Measurements from ENCODE around the gene KMT5B.

KMT5B gene

GRCh38 chr11:68213135-68213515 lies at the start of gene KMT5B:
Gene KMT5B (minus strand): TSS chr11:68213296. CDS start chr11:68190076, 23,220 bp downstream.
- Histone ChIP-seq H3K9me3 (ENCODE audit: control insufficient read depth, low read length) (no peaks in the 10 kb centered on the region), H3K9ac (ENCODE audit: low read length) (peak within 1 kb of the TSS; percentile 95), H3K4me1 (ENCODE audit: control insufficient read depth, insufficient read depth, low read length) (peaks cover 29% of the 10 kb centered on the region), H3K27me3 (replicated peaks; ENCODE audit: control insufficient read depth, insufficient read depth, low read length) (peaks cover 8% of the 10 kb centered on the region), H3K4me3 (ENCODE audit: low read length) (peak within 1 kb of the TSS; percentile 98), H3K36me3 (ENCODE audit: control insufficient read depth, insufficient read depth, low read length, severe bottlenecking) (no peaks in the 10 kb centered on the region)
- DNase-seq (ENCODE audit: low read depth), result peak; percentile 74

GRCh38 chr11:68262544-68262827 lies 49.4 kb upstream of the KMT5B start:
- H3K9ac ChIP-seq (ENCODE audit: low read length), result no peak overlapping the region
- peaks cover 4% of the 10 kb centered on the region for H3K4me1 ChIP-seq (ENCODE audit: control insufficient read depth, insufficient read depth, low read length)
- DNase-seq (ENCODE audit: low read depth), result no peak
- no peak overlapping the region for H3K4me3 ChIP-seq (ENCODE audit: low read length)
- no peaks in the 10 kb centered on the region for H3K27me3 ChIP-seq (replicated peaks; ENCODE audit: control insufficient read depth, insufficient read depth, low read length)
- no peaks in the 10 kb centered on the region for H3K9me3 ChIP-seq (ENCODE audit: control insufficient read depth, low read length)
- peaks cover 64% of the 10 kb centered on the region for H3K36me3 ChIP-seq (ENCODE audit: control insufficient read depth, insufficient read depth, low read length, severe bottlenecking)

GRCh38 chr11:68261749-68262543 lies 48.9 kb upstream of the KMT5B start:
- Histone ChIP-seq H3K4me1 (ENCODE audit: control insufficient read depth, insufficient read depth, low read length) (peaks cover 8% of the 10 kb centered on the region), H3K4me3 (ENCODE audit: low read length) (no peak overlapping the region), H3K9me3 (ENCODE audit: control insufficient read depth, low read length) (no peaks in the 10 kb centered on the region), H3K27me3 (replicated peaks; ENCODE audit: control insufficient read depth, insufficient read depth, low read length) (no peaks in the 10 kb centered on the region), H3K36me3 (ENCODE audit: control insufficient read depth, insufficient read depth, low read length, severe bottlenecking) (peaks cover 59% of the 10 kb centered on the region), H3K9ac (ENCODE audit: low read length) (no peak overlapping the region)
- no peak for DNase-seq (ENCODE audit: low read depth)

GRCh38 chr11:68261006-68261405 lies 47.9 kb upstream of the KMT5B start:
- H3K36me3 ChIP-seq (ENCODE audit: control insufficient read depth, insufficient read depth, low read length, severe bottlenecking), result peaks cover 49% of the 10 kb centered on the region

GRCh38 chr11:68260484-68260883 lies 47.4 kb upstream of the KMT5B start:
- peaks cover 22% of the 10 kb centered on the region for H3K4me1 ChIP-seq (ENCODE audit: control insufficient read depth, insufficient read depth, low read length)
- no peaks in the 10 kb centered on the region for H3K27me3 ChIP-seq (replicated peaks; ENCODE audit: control insufficient read depth, insufficient read depth, low read length)
- no peak overlapping the region for H3K4me3 ChIP-seq (ENCODE audit: low read length)
- H3K36me3 ChIP-seq (ENCODE audit: control insufficient read depth, insufficient read depth, low read length, severe bottlenecking), result peaks cover 44% of the 10 kb centered on the region
- no peak overlapping the region for H3K9ac ChIP-seq (ENCODE audit: low read length)
- H3K9me3 ChIP-seq (ENCODE audit: control insufficient read depth, low read length), result no peaks in the 10 kb centered on the region
- DNase-seq (ENCODE audit: low read depth), result no peak

More at GRCh38 chr11:68261006-68261405, 47.9 kb upstream of the KMT5B start:
- no peak for DNase-seq (ENCODE audit: low read depth)
- Histone ChIP-seq H3K9me3 (ENCODE audit: control insufficient read depth, low read length) (no peaks in the 10 kb centered on the region), H3K27me3 (replicated peaks; ENCODE audit: control insufficient read depth, insufficient read depth, low read length) (no peaks in the 10 kb centered on the region), H3K9ac (ENCODE audit: low read length) (no peak overlapping the region), H3K4me1 (ENCODE audit: control insufficient read depth, insufficient read depth, low read length) (peaks cover 17% of the 10 kb centered on the region), H3K4me3 (ENCODE audit: low read length) (no peak overlapping the region)

GRCh38 chr11:68259122-68259959 lies 46.2 kb upstream of the KMT5B start:
- no peak overlapping the region for H3K4me3 ChIP-seq (ENCODE audit: low read length)
- DNase-seq (ENCODE audit: low read depth), result no peak

GRCh38 chr11:68258363-68258765 lies 45.3 kb upstream of the KMT5B start:
- H3K9me3 ChIP-seq (ENCODE audit: control insufficient read depth, low read length), result no peaks in the 10 kb centered on the region
- peaks cover 26% of the 10 kb centered on the region for H3K4me1 ChIP-seq (ENCODE audit: control insufficient read depth, insufficient read depth, low read length)
- peak overlapping the region; percentile 14 for H3K9ac ChIP-seq (ENCODE audit: low read length)
- H3K4me3 ChIP-seq (ENCODE audit: low read length), result no peak overlapping the region
- peaks cover 28% of the 10 kb centered on the region for H3K36me3 ChIP-seq (ENCODE audit: control insufficient read depth, insufficient read depth, low read length, severe bottlenecking)
- DNase-seq (ENCODE audit: low read depth), result no peak
- no peaks in the 10 kb centered on the region for H3K27me3 ChIP-seq (replicated peaks; ENCODE audit: control insufficient read depth, insufficient read depth, low read length)

More at GRCh38 chr11:68259122-68259959, 46.2 kb upstream of the KMT5B start:
- Histone ChIP-seq H3K36me3 (ENCODE audit: control insufficient read depth, insufficient read depth, low read length, severe bottlenecking) (peaks cover 36% of the 10 kb centered on the region), H3K27me3 (replicated peaks; ENCODE audit: control insufficient read depth, insufficient read depth, low read length) (no peaks in the 10 kb centered on the region), H3K4me1 (ENCODE audit: control insufficient read depth, insufficient read depth, low read length) (peaks cover 26% of the 10 kb centered on the region), H3K9me3 (ENCODE audit: control insufficient read depth, low read length) (no peaks in the 10 kb centered on the region), H3K9ac (ENCODE audit: low read length) (no peak overlapping the region)

GRCh38 chr11:68257477-68258362 lies 44.6 kb upstream of the KMT5B start:
- peak; percentile 97 for DNase-seq (ENCODE audit: low read depth)
- peaks cover 21% of the 10 kb centered on the region for H3K36me3 ChIP-seq (ENCODE audit: control insufficient read depth, insufficient read depth, low read length, severe bottlenecking)
- no peaks in the 10 kb centered on the region for H3K9me3 ChIP-seq (ENCODE audit: control insufficient read depth, low read length)
- H3K4me1 ChIP-seq (ENCODE audit: control insufficient read depth, insufficient read depth, low read length), result peaks cover 26% of the 10 kb centered on the region
- H3K9ac ChIP-seq (ENCODE audit: low read length), result peak overlapping the region; percentile 14
- peak overlapping the region; percentile 25 for H3K4me3 ChIP-seq (ENCODE audit: low read length)
- H3K27me3 ChIP-seq (replicated peaks; ENCODE audit: control insufficient read depth, insufficient read depth, low read length), result no peaks in the 10 kb centered on the region

GRCh38 chr11:68256331-68256741 lies 43.2 kb upstream of the KMT5B start:
- Histone ChIP-seq H3K4me1 (ENCODE audit: control insufficient read depth, insufficient read depth, low read length) (peaks cover 26% of the 10 kb centered on the region), H3K4me3 (ENCODE audit: low read length) (no peak overlapping the region), H3K27me3 (replicated peaks; ENCODE audit: control insufficient read depth, insufficient read depth, low read length) (no peaks in the 10 kb centered on the region), H3K36me3 (ENCODE audit: control insufficient read depth, insufficient read depth, low read length, severe bottlenecking) (peaks cover 8% of the 10 kb centered on the region), H3K9ac (ENCODE audit: low read length) (peak overlapping the region; percentile 51), H3K9me3 (ENCODE audit: control insufficient read depth, low read length) (no peaks in the 10 kb centered on the region)
- peak; percentile 35 for DNase-seq (ENCODE audit: low read depth)

GRCh38 chr11:68255526-68255925 lies 42.4 kb upstream of the KMT5B start:
- no peaks in the 10 kb centered on the region for H3K36me3 ChIP-seq (ENCODE audit: control insufficient read depth, insufficient read depth, low read length, severe bottlenecking)
- no peaks in the 10 kb centered on the region for H3K27me3 ChIP-seq (replicated peaks; ENCODE audit: control insufficient read depth, insufficient read depth, low read length)
- peaks cover 26% of the 10 kb centered on the region for H3K4me1 ChIP-seq (ENCODE audit: control insufficient read depth, insufficient read depth, low read length)
- no peaks in the 10 kb centered on the region for H3K9me3 ChIP-seq (ENCODE audit: control insufficient read depth, low read length)
- no peak overlapping the region for H3K4me3 ChIP-seq (ENCODE audit: low read length)
- no peak for DNase-seq (ENCODE audit: low read depth)
- no peak overlapping the region for H3K9ac ChIP-seq (ENCODE audit: low read length)

GRCh38 chr11:68254421-68254820 lies 41.3 kb upstream of the KMT5B start:
- no peaks in the 10 kb centered on the region for H3K27me3 ChIP-seq (replicated peaks; ENCODE audit: control insufficient read depth, insufficient read depth, low read length)
- H3K4me3 ChIP-seq (ENCODE audit: low read length), result no peak overlapping the region
- no peak for DNase-seq (ENCODE audit: low read depth)
- no peaks in the 10 kb centered on the region for H3K36me3 ChIP-seq (ENCODE audit: control insufficient read depth, insufficient read depth, low read length, severe bottlenecking)
- H3K4me1 ChIP-seq (ENCODE audit: control insufficient read depth, insufficient read depth, low read length), result peaks cover 26% of the 10 kb centered on the region
- no peaks in the 10 kb centered on the region for H3K9me3 ChIP-seq (ENCODE audit: control insufficient read depth, low read length)
- no peak overlapping the region for H3K9ac ChIP-seq (ENCODE audit: low read length)

All from adipocyte (in vitro differentiated cells).